GM19193 (cell line): ENCODE data around the gene FFAR3.

Experiments
- POLR2A ChIP-seq: IDR thresholded peaks from 4 replicates; pipeline ENCODE4 v1.6.1; 2011; ENCODE audit not compliant: insufficient read depth, insufficient read length; ENCODE audit errors: extremely low read depth

Gene FFAR3

DNA sequence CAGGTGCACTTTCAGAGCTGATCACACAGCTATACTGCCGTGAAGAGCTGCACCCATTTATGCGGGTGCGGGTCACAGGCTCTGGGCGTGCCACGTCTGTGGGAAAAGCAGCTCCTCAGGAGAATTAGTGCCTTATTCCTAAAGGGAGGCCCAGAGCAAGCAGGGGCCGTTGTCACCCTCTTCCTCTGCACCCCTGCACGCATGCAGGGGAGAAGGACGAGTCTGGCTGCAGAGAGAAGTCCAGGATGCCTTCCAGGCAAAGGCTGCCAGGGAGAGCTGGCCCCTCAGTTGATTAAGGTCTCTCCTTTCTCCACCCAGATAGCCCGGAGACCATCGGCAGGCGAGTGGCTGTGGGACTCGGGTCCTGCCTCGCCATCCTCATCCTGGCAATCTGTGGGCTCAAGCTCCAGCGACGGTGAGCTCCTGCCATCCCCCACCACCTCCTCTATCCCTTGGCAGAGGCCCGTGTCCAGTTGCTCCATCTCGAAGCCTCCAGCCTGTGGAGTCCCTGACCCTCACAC lies 13.7 kb upstream of the FFAR3 start:
- peak; percentile 39 for TF ChIP-seq POLR2A

DNA sequence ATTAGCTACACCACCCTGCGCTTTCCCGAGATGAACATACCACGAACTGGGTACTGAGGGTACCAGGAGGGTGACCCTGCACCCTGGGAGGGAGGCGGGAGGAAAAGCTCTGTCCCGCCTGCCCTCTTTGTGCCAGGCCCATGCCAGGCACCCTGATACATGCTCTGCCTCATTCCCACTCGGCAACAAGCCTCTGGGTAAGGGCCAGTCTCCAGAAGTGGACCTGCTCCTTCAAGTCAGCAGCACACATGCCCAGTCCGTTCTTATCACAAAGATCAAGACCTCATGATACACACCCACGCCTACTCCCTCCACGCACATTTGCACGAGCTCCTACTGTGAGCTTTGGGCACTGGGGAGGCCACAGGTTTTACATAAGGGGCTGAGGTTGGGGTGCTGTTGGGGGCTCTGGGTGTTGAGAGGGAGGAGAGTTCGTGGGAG lies 12.6 kb upstream of the FFAR3 start:
- no peak for TF ChIP-seq POLR2A

DNA sequence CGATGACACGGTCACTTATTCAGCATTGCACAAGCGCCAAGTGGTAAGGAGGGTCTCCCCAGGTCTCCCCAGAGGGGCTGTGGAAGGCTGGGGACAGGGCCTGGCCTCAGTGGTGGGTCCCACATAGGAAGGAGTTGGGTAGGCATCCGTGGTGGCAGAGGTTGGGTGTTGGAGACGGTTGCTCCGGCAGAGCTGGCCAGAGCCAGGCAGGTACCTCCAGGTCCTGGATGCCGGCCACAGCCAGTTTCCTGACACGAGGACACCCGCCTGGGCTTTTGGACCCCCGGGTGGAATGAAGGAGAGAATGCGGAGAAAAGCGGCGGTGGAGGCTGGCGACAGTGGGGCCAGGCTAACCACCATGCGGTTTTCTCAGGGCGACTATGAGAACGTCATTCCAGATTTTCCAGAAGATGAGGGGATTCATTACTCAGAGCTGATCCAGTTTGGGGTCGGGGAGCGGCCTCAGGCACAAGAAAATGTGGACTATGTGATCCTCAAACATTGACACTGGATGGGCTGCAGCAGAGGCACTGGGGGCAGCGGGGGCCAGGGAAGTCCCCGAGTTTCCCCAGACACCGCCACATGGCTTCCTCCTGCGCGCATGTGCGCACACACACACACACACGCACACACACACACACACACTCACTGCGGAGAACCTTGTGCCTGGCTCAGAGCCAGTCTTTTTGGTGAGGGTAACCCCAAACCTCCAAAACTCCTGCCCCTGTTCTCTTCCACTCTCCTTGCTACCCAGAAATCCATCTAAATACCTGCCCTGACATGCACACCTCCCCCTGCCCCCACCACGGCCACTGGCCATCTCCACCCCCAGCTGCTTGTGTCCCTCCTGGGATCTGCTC lies 11.8 kb upstream of the FFAR3 start:
- TF ChIP-seq POLR2A, result no peak

DNA sequence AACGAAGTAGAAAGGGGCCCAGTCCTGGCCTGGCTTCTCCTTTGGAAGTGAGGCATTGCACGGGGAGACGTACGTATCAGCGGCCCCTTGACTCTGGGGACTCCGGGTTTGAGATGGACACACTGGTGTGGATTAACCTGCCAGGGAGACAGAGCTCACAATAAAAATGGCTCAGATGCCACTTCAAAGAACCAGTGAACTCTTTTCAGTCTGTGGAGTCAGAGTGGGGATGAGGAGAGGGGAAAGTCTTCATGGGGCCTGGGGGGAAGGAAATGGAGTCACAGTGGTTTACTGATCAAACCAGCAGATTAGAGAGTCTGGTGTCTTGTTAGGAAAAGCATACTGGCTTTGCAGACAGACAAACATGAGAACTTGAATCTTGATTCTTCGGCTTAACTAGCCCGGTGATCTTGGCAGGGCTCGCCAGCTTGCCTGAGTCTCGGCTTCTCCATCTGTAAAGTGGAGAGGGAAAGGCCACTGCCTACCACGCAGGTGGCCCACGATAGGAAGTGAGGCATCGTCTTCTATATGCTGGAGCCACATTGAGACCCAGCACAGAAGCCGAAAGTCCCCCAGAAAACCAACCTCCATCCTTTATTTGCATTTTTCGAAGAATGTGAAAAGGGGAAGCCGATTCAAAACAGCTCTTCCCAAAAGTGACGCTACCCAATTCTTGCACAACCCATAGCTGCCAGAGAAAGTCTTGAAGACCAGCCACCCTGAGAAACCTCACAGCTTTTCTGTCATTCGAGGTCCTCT lies 10.9 kb upstream of the FFAR3 start, which contains the start of gene FFAR1:
Gene FFAR1 (plus strand): TSS at position 732 of the 759 bp plus-strand sequence. CDS start 3,650 bp downstream, outside the sequence.
- TF ChIP-seq POLR2A, result peak; percentile 56

DNA sequence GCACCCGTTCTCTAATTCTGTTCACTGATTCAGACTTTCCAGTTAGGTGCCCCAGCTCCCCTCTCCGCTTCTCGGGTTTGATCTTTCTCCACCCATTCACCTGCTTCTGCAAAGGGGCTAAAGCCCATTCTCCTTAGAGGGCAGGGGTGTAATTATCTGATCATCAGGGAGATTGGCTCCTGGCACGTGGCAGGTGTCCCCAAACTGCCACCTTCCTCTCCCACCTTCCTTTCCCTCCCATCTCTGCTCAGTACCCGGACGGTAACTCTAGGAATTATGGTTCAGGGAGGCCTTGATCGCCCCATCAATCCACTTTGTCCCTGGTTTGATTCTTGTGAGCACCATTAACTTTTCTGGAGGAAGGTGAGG lies 10.3 kb upstream of the FFAR3 start:
- no peak for TF ChIP-seq POLR2A

DNA sequence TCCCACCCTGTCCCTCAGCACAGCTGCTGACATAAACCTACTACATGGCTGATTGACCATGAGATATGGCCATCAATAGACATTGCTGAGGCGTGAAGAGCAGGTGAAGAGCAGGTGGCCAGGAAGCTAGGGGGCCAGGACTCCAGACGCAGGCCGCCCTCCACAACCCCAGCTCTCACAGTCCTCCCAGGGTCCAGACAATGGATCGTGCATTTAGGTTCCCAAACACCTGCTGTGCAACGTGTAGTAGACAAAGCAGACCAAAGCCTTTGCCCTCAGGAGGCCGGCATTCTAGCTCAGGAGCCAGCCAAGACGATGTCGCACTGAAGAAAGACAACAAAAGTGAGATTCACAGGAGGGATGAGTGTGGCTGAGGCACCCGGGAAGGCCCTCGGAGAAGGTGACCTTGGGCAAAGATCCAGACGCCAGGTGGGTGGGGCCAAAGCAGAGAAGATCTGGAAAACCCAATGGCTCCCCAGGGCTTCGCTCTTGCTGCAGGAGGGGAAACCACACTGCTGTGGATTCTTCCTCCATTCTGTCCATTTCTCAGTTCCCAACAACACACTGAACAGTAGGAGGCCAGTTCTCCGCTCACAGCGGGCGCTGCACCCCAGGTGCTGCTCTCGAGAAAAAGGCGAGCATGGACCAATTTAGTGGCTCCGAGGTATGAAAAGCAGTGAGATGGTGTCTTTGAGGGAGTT lies 9.2 kb upstream of the FFAR3 start:
- no peak for TF ChIP-seq POLR2A

DNA sequence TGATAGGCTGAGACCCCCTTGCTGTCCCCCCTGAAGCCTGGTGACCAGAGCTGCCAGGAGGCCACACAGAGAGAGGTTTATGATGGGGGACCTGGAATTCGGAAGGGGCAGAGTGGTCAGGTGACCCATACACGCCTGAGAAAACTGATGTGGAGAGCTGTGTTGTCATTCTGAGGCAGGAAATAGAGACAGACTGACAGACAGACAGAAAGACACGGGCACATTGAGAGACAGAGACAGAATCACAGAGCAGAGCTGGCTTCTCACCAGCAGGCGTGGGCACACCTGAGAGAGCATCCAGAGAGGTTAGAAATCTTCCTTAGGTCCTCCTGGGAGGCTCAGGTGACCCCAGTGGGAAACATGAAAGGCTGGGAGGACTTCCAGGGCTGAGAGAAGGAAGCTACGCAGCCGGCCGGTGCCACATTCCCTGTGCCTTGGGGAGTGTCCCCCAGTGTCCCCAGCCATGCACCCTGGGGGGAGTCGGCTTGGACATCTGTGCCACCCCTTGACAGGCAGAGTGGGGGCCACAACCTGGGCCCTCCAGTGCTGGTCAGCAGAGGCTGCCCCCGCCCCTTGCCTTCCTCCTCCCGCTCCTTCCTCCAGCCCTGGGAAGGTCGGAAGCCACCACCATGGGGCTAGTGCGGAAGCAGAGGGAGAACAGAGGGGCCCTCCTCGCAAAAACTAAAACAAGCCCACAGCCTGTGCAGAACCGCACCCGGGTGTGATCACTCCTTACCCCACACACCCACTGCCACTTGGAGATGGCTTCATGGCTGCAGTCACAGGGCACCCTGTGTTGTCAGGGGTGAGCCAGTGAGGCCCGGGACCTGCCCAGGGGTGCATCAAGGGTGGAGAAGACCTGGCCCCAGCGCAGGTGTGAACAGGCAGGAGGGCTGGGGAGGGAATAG lies 8.4 kb upstream of the FFAR3 start:
- peak; percentile 15 for TF ChIP-seq POLR2A

DNA sequence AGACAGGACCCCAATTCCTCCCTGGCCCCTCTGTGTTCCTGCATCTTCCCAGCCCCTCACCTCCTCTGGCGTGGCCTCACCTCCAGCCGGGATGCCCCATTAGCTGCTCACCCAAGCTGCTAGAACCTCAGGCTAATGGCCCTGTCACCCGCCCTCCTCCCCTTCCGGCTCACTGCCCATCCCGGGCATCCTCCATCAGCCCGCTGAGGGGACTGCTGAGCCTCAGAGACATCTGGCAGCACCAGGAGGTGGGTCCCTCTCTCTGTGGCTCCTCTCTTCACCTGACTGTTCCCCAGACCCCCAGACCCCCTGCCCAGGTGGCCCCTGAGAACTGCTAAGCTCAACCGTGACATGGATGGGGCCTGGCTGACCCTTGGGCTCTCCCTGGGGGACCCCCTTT lies 7.7 kb upstream of the FFAR3 start:
- TF ChIP-seq POLR2A, result no peak

DNA sequence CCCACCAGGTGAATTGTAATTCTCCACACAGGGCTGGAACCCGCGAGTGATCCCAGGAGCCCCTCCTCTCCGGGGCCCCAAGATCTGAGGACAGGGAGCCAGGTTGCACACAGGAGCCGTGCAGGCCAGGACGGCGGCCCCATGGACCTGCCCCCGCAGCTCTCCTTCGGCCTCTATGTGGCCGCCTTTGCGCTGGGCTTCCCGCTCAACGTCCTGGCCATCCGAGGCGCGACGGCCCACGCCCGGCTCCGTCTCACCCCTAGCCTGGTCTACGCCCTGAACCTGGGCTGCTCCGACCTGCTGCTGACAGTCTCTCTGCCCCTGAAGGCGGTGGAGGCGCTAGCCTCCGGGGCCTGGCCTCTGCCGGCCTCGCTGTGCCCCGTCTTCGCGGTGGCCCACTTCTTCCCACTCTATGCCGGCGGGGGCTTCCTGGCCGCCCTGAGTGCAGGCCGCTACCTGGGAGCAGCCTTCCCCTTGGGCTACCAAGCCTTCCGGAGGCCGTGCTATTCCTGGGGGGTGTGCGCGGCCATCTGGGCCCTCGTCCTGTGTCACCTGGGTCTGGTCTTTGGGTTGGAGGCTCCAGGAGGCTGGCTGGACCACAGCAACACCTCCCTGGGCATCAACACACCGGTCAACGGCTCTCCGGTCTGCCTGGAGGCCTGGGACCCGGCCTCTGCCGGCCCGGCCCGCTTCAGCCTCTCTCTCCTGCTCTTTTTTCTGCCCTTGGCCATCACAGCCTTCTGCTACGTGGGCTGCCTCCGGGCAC lies 6.7 kb upstream of the FFAR3 start:
- TF ChIP-seq POLR2A, result peak; percentile 7

DNA sequence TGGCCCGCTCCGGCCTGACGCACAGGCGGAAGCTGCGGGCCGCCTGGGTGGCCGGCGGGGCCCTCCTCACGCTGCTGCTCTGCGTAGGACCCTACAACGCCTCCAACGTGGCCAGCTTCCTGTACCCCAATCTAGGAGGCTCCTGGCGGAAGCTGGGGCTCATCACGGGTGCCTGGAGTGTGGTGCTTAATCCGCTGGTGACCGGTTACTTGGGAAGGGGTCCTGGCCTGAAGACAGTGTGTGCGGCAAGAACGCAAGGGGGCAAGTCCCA lies 6.1 kb upstream of the FFAR3 start:
- no peak for TF ChIP-seq POLR2A

DNA sequence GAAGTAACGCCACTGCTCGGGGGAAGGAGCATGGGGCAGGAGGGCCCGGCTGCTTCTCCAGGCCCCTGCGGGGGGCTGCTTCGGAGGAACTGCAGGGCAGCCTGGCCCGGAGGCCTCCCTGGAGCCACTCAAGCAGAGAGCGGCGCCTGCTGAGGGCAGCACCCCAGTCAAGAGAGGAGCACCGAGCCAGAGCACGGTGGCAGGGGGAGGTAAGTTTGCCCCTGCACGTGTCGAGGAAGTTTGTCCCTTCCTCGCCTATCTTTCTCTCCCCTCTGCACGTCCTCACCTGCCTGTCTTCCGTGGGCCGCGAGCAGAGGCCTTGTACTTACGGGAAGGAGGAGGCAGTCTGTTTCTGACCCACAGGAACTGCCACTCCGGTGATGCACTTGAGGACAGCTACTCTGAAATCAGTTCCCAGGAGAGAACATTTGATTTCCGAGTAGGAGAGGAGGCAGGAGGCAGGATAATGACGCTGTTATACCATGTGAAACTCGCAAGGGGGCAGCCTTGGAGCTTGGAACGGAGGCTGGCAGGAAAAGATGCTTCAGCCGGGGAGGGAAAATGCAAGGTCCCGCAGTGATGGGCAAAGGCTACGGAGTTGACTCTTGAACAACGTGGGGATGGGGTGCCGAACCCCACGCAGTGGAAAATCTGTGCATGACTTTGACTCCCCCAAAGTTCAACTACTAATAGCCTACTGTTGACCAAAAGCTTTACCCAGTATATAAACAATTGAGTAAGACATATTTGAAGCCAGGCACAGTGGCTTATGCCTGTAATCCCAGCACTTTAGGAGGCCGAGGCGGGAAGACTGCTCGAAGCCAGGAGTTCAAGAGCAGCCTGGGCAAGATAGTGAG lies 5.6 kb upstream of the FFAR3 start:
- no peak for TF ChIP-seq POLR2A

DNA sequence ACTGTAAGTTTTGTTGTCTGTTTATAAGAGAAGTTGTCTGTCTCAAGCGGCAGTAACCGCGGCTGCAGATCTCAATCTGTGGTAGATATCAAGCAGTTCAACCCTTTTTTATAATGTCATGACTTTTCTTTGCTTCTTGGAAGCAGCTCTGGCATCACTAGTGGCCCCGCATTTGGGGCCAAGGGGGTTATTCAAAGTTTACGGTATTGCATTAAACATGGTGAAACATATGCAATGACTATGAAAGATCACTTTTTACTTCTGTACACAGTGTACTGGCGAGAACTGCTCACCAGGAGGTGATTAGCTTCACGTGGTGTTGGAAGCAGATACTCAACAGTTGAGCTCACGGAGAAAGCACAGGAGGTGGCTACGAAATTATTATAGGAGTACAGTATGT lies 4.6 kb upstream of the FFAR3 start:
- TF ChIP-seq POLR2A, result no peak

DNA sequence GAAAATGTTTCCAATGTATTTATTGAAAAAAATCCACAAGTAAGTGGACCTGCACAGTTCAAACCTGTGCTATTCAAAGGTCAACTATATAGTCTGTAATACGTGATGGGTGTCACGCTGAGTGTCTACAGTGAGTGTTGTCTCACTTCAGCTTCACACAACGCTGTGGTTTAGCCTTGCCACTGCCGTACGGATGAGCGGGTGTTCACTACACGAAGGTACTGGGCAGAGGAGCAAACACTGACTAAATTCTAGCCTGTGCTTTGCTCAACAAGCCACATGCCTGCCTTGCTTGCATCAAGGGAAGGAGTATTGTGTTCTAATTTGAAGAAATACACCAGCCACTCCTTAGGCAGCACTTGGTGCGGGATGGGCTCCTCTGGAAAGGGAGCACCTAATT lies 3.4 kb upstream of the FFAR3 start:
- no peak for TF ChIP-seq POLR2A
